NT2/D1 (cell line): ENCODE results near the gene OTOL1.

ENCODE experiments used
- DNase-seq: peaks from one replicate; pipeline ENCODE4 v3.0.0-alpha.2; 2011; ENCODE audit warnings: low read depth, low spot score
- H3K27me3 ChIP-seq: 2 replicates; pipeline ENCODE4 v1.6.0; 2011; ENCODE audit warnings: mild to moderate bottlenecking; ENCODE audit not compliant: insufficient read length, insufficient read depth
- H3K36me3 ChIP-seq: 2 replicates; pipeline ENCODE4 v1.6.1; 2011; ENCODE audit warnings: mild to moderate bottlenecking, low read length, mixed read lengths; ENCODE audit not compliant: insufficient read depth, insufficient read length
- H3K4me1 ChIP-seq: 2 replicates; pipeline ENCODE4 v1.5.1; 2011; ENCODE audit not compliant: insufficient read depth, insufficient read length
- H3K4me3 ChIP-seq: 2 replicates; pipeline ENCODE4 v1.5.1; 2011; ENCODE audit warnings: low read depth; ENCODE audit not compliant: insufficient read length
- H3K9ac ChIP-seq: 2 replicates; pipeline ENCODE4 v1.6.0; 2011; ENCODE audit warnings: low read depth; ENCODE audit not compliant: insufficient read length
- H3K9me3 ChIP-seq: 2 replicates; pipeline ENCODE4 v1.5.1; 2011; ENCODE audit warnings: mild to moderate bottlenecking, low read length; ENCODE audit not compliant: insufficient read depth
- SUZ12 ChIP-seq: IDR thresholded peaks from 2 replicates; pipeline ENCODE4 v1.6.1; 2011; ENCODE audit not compliant: insufficient read length, insufficient read depth; ENCODE audit errors: extremely low read depth
- YY1 ChIP-seq: IDR thresholded peaks from 2 replicates; pipeline ENCODE4 v1.6.1; 2011; ENCODE audit not compliant: insufficient read length, insufficient read depth
- ZNF274 ChIP-seq: IDR thresholded peaks from 2 replicates; pipeline ENCODE4 v1.6.1; 2011; ENCODE audit warnings: mild to moderate bottlenecking, low read depth, low read length

Gene OTOL1

DNA sequence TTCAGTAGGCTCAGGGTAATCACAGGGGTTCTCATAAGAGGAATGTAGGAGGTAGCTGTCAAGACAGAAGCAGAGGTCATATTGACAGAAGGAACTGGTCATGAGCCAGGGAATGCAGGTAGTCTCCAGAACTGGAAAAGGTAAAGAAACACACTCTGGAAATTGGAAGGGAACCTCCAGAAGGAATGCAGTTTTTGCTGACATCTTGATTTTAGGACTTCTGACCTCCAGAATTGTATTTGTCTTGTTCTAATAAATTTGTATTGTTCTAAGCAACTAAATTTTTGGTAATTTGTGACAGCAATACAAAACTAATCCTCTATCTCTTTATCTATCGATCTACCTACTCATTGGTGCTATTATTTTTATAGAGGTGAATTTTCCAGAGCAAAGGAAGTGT lies 49.2 kb downstream of the OTOL1 start:
- H3K4me3 ChIP-seq: no peak overlapping the region
- no peaks in the 10 kb centered on the region for H3K27me3 ChIP-seq
- no peaks in the 10 kb centered on the region for H3K36me3 ChIP-seq
- H3K4me1 ChIP-seq: no peaks in the 10 kb centered on the region
- TF ChIP-seq SUZ12: no peak
- no peak for TF ChIP-seq ZNF274
- TF ChIP-seq YY1: no peak
- no peak for DNase-seq
- H3K9ac ChIP-seq: no peak overlapping the region
- H3K9me3 ChIP-seq: no peaks in the 10 kb centered on the region

DNA sequence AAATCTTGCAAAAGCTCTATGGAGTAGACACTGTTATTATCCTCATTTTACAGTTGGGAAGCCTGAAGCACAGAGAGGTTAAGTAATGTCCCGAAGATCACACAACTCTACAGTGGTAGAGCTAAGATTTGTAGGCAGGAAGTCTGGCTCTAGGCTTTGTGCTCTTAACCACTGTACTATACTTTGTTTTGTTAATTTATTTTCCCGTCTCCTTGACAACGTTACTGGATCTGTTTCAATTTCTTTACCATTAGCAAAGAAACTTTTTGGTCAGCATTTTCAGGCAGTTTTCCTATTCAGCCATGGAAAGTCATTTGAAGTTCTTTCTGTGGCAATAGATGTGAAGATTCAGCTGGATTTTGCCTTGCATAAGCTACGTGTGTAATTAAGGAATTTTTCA lies 51.7 kb downstream of the OTOL1 start:
- Histone ChIP-seq H3K36me3 (no peaks in the 10 kb centered on the region), H3K27me3 (no peaks in the 10 kb centered on the region), H3K4me3 (no peak overlapping the region), H3K4me1 (no peaks in the 10 kb centered on the region), H3K9ac (no peak overlapping the region), H3K9me3 (no peaks in the 10 kb centered on the region)
- DNase-seq: no peak
- TF ChIP-seq ZNF274 (no peak), YY1 (no peak), SUZ12 (no peak)

DNA sequence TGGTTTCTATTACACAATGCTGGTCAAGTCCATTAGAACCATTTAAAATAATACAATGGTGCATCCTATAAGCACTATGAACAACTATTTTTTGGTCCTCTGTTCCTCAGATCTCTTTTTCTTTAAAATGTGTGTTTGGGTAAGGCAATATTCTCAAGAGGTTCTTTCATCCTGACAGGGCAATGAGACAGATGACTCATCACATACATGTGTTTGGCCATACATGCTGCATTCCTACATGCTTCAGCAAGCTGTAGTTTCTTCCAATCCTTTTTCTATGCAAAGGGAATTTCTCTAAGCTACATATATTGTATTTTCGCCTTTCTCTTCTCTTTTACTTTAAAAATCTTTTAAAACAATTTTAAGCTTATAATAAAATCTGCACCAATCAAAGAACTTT lies 52.7 kb downstream of the OTOL1 start:
- Histone ChIP-seq H3K4me1 (no peaks in the 10 kb centered on the region), H3K4me3 (no peak overlapping the region), H3K9ac (no peak overlapping the region), H3K36me3 (no peaks in the 10 kb centered on the region), H3K27me3 (no peaks in the 10 kb centered on the region), H3K9me3 (no peaks in the 10 kb centered on the region)
- TF ChIP-seq ZNF274: no peak
- no peak for TF ChIP-seq SUZ12
- no peak for TF ChIP-seq YY1
- no peak for DNase-seq

DNA sequence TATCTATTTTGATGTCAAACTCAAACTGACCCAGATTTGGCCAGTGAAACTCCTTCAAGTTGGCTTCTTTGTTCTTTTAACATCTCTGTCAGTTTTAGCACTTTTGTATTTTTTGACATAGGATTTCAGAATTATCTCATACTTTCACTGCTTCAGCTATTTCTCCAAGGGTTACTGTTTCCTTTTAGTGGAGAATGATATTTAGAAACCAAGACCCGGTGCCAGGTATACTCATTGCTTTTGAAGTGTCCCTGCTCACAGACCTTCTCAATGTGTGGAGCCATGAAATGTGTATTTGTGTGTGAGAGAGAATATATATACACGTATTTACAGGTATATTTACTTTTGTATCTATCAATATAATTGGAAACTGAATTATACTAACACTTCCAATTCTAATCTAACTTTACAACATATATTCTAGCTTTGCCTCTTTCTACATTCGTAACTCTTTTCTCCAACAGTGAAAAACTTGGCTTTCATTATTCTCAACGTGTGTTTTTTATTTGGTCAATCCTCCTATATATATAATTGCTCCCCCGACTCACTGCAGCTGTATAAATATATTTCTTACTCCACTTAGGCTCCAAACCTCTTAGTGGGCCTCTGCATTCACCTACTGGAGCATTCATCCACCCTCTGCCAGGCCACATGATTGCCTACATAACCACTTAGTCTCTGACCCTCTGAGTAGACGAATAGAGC lies 54.0 kb downstream of the OTOL1 start:
- H3K9me3 ChIP-seq: no peaks in the 10 kb centered on the region
- no peak overlapping the region for H3K9ac ChIP-seq
- no peaks in the 10 kb centered on the region for H3K27me3 ChIP-seq
- DNase-seq: no peak
- no peak for TF ChIP-seq YY1
- TF ChIP-seq SUZ12: no peak
- TF ChIP-seq ZNF274: no peak
- no peak overlapping the region for H3K4me3 ChIP-seq
- no peaks in the 10 kb centered on the region for H3K4me1 ChIP-seq
- H3K36me3 ChIP-seq: no peaks in the 10 kb centered on the region

DNA sequence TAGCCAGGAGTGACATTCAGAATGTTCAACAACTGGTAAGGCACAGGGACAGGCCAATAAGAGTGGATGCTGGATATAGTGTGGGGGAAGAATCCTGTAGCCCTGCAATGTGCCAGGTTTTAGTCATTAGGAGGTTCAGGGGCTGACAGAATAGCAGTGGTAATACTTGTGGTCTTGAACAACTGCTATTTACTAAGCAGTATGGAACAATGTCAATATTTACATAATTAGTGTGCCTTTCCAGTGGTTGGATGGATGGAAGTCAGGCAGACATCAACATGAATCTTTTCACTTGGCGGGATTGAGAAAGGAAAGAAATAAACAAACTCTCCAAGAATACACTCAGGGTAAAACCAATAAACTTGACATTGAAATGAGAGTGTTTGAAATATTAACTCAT lies 55.1 kb downstream of the OTOL1 start:
- no peak overlapping the region for H3K9ac ChIP-seq
- H3K27me3 ChIP-seq: no peaks in the 10 kb centered on the region
- H3K4me3 ChIP-seq: no peak overlapping the region
- no peaks in the 10 kb centered on the region for H3K36me3 ChIP-seq
- TF ChIP-seq SUZ12 (no peak), YY1 (no peak), ZNF274 (no peak)
- no peaks in the 10 kb centered on the region for H3K4me1 ChIP-seq
- no peak for DNase-seq
- H3K9me3 ChIP-seq: no peaks in the 10 kb centered on the region

DNA sequence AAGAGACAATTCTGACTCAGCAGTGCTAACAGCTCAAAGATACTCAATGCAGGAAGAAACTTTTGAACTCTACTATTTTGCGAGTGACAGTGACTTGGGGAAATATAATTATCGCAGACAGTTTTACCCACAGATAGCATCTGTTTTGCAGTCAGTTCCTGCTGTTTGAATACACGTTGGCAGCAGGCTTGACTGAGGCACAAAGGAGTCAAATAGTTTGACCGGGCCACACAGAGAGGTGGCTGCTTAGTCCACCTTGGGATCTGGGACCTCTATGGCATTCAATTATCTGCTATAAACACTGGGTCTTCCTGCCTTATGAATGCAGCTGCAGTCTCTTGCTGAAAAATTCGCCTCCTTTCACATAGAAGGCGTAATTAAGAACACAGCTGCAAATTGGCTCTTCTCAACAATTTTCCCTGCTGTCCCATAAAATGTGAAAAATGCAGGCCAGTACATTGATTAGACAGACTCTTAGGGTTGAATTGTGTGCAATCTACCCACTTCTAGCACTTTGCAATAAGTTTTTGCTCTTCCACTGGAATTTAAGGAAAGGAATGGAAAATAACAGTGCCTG lies 56.5 kb downstream of the OTOL1 start:
- Histone ChIP-seq H3K27me3 (no peaks in the 10 kb centered on the region), H3K4me3 (no peak overlapping the region)

More for the DNA sequence above, 56.5 kb downstream of the OTOL1 start:
- H3K9ac ChIP-seq: no peak overlapping the region
- TF ChIP-seq SUZ12 (no peak), ZNF274 (no peak), YY1 (no peak)
- DNase-seq: no peak
- no peaks in the 10 kb centered on the region for H3K36me3 ChIP-seq
- H3K4me1 ChIP-seq: no peaks in the 10 kb centered on the region
- H3K9me3 ChIP-seq: no peaks in the 10 kb centered on the region
